ENCODE measurements around the gene CACNA1G. TPM values are rescaled to one million over a fixed set of nuclear protein-coding genes. Genes with fewer than 3 reads are reported as not detected.

Gene CACNA1G
- total RNA-seq (29.7 and 46.1 TPM in 2 replicates), polyA plus RNA-seq (19.0 and 22.8 TPM in 2 replicates)

DNA sequence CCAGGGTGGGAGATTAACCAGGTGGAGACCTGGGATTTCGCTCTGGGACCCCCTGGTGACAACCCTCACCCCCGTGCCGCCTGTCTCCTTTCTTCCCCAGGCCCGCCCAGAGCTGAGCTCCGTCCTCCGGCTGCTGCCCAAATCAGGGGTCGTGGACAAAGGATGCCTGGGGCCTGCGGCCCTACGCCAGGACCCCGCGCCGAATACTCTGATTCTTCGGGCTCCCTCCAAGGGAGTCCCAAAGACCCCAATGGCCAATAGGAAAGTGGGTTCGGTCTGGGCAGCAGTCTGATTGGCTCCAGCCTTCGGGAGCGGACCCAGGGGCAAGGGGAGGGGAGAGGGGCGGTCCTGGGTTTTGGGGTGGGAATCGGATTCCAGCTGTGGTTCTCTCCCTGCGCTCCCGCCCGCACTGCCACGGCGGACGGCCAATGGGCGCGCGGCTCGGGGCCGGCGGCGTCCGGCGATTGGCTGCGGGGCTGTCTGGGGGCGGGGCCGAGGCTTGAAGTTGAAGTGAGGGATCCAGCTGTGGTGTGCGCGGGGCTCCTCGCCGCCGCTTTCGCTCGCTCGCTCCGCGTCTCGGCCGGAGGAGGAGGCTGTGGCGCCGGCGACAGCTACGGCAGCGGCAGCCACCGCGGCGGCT lies at the start of gene CACNA1G:
Gene CACNA1G, plus strand, starts transcription at position 531 of the 640 bp plus-strand sequence. CDS start 745 bp downstream, outside the sequence.
- Histone ChIP-seq H3K36me3 (no peaks in the 10 kb centered on the region), H3K27ac (no peak within 1 kb of the TSS)

DNA sequence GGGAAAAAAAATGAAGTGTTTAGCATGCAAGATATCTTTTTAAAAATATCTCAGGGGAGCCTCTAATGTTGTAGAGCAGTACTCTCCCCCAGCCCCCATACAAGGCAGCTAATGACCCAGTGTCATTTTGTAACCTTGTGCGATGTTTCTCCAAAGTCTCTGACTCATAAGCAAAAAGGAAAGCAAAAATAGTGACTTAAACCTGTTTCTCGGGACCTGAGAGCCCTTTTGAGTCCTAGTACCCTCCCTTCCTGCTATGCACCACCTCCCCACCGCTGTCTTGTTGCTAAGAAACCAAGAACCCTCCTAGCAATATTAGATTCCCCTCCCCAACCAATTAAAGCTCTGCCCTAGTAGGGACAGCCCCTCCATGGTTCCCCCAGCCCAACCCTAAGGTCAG lies 49.5 kb upstream of the CACNA1G start:
- Histone ChIP-seq H3K4me3 (no peak overlapping the region), H3K4me1 (ENCODE audit: low read depth) (peaks cover 24% of the 10 kb centered on the region), H3K27me3 (no peaks in the 10 kb centered on the region), H3K9me3 (ENCODE audit: low read depth) (no peaks in the 10 kb centered on the region), H3K36me3 (no peaks in the 10 kb centered on the region), H3K27ac (peak overlapping the region; percentile 66)
- DNase-seq (ENCODE audit: low read depth in 1 of 2, low spot score in 1 of 2), result peak; percentile 20 to 36
- TF ChIP-seq, protein P1, sequence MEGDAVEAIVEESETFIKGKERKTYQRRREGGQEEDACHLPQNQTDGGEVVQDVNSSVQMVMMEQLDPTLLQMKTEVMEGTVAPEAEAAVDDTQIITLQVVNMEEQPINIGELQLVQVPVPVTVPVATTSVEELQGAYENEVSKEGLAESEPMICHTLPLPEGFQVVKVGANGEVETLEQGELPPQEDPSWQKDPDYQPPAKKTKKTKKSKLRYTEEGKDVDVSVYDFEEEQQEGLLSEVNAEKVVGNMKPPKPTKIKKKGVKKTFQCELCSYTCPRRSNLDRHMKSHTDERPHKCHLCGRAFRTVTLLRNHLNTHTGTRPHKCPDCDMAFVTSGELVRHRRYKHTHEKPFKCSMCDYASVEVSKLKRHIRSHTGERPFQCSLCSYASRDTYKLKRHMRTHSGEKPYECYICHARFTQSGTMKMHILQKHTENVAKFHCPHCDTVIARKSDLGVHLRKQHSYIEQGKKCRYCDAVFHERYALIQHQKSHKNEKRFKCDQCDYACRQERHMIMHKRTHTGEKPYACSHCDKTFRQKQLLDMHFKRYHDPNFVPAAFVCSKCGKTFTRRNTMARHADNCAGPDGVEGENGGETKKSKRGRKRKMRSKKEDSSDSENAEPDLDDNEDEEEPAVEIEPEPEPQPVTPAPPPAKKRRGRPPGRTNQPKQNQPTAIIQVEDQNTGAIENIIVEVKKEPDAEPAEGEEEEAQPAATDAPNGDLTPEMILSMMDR (IDR thresholded peaks at IDR 0.05; ENCODE audit: low read depth, low read length), result no peak

More for the DNA sequence above, at the start of gene CACNA1G:
- Histone ChIP-seq H3K9me3 (ENCODE audit: low read depth) (no peaks in the 10 kb centered on the region), H3K27me3 (peaks cover 50% of the 10 kb centered on the region), H3K4me1 (ENCODE audit: low read depth) (peaks cover 29% of the 10 kb centered on the region), H3K4me3 (peak within 1 kb of the TSS; percentile 64)
- TF ChIP-seq, protein P1 (IDR thresholded peaks at IDR 0.05; ENCODE audit: low read depth, low read length), result no peak
- DNase-seq (ENCODE audit: low read depth in 1 of 2, low spot score in 1 of 2), result peak; percentile 92 to 96

DNA sequence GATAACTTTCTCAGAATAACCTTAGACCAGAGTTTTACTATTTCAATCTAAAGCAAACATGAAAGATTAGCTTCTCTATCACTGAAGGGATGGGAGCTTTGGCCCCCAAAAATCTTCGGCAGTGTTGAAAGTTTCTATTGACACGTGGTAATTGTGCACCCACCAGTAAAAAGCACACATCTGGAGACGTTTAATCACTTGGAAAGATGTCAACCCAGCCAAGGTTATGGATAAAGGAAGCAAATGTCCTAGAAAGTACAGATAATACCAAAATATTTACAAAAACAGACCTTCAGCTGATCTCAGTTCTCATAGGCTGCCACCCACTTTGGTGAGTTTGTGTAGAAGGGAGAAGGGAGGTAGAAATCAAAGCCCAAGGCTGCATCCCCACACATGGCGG lies 47.0 kb upstream of the CACNA1G start:
- DNase-seq (ENCODE audit: low read depth in 1 of 2, low spot score in 1 of 2), result no peak
- Histone ChIP-seq H3K36me3 (no peaks in the 10 kb centered on the region), H3K4me3 (no peak overlapping the region), H3K27ac (no peak overlapping the region), H3K4me1 (ENCODE audit: low read depth) (peaks cover 25% of the 10 kb centered on the region), H3K27me3 (no peaks in the 10 kb centered on the region), H3K9me3 (ENCODE audit: low read depth) (no peaks in the 10 kb centered on the region)
- TF ChIP-seq, protein P1 (IDR thresholded peaks at IDR 0.05; ENCODE audit: low read depth, low read length), result no peak

DNA sequence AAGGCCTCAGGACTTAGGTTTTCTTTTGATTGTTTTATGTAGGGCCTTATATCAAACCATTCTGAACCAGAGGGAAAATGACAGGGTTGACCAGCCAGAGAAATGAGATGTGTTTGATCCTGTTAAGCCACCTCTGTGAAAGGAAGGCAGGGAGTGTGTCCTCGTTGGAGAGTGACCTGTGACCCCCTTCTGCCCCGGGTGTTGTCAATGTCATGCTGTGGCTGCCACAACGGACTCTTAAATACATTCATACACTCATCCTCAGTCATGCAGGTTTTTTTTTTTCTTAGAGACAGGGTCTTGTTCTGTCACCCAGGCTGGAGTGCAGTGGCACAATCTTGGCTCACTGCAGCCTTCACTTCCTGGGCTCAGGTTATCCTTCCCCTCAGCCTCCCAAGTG lies 46.1 kb upstream of the CACNA1G start:
- DNase-seq (ENCODE audit: low read depth in 1 of 2, low spot score in 1 of 2), result no peak
- TF ChIP-seq, protein P1 (IDR thresholded peaks at IDR 0.05; ENCODE audit: low read depth, low read length), result no peak
- Histone ChIP-seq H3K27me3 (no peaks in the 10 kb centered on the region), H3K27ac (no peak overlapping the region), H3K4me3 (no peak overlapping the region), H3K9me3 (ENCODE audit: low read depth) (no peaks in the 10 kb centered on the region), H3K4me1 (ENCODE audit: low read depth) (peaks cover 25% of the 10 kb centered on the region), H3K36me3 (no peaks in the 10 kb centered on the region)

DNA sequence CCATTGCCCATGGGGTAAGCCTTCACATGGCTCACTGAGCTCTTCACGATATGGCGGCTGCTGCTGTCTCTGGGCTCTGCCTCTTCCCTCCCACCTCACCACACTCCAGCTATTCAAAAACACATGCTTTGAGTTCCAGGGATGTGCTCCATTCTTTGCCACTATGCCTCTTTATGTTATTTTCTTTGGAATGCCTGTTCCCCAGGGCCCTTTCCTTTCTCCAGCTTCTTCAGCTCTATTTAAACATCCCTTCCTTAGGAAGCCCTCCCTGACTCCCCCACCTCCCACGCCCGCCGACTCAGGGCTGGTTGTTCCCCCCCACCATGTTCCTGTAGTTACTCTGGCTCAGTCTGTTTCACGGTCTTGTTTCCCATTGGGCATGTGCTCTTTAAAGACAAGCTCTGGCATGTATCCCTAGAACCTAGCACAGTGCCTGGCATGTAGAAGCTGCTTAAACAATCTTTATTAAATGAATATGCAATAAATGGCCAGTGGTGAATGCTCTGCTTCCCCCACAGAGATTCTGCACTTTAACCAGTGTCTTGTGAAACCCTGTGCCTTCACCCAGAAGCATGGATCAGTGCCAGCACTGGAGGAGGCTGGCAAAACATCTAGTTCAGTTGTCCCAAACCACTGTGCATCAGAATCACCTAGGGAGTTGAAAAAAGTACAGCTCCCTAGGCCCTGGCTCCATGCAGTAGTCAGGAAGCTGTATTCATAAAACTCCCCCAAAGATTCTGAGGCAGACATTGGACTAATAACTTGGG lies 45.4 kb upstream of the CACNA1G start:
- Histone ChIP-seq H3K9me3 (ENCODE audit: low read depth) (no peaks in the 10 kb centered on the region), H3K4me3 (no peak overlapping the region), H3K36me3 (no peaks in the 10 kb centered on the region), H3K27ac (no peak overlapping the region), H3K27me3 (no peaks in the 10 kb centered on the region), H3K4me1 (ENCODE audit: low read depth) (peaks cover 25% of the 10 kb centered on the region)
- TF ChIP-seq, protein P1 (IDR thresholded peaks at IDR 0.05; ENCODE audit: low read depth, low read length), result no peak
- peak in 1 of 2 donors; percentile 78 for DNase-seq (ENCODE audit: low read depth in 1 of 2, low spot score in 1 of 2)

All from cardiac muscle cell (in vitro differentiated cells and primary cell).